GM18520 (cell line): ENCODE results near the gene TRAPPC2L.
"Not testable (repeated sequence)": the region's sequence is repeated elsewhere in the genome, so short reads cannot be mapped to it uniquely, and the experiment has no call there.

Source experiments
- ATAC-seq: cut with Tn5 transposase; IDR thresholded peaks from one replicate; pipeline ENCODE4 v1.9.1; 2021; ENCODE audit not compliant: unreplicated experiment

TRAPPC2L gene

GRCh38 chr16:88818575-88818874 lies 38.4 kb upstream of the TRAPPC2L start:
- ATAC-seq, result no peak

GRCh38 chr16:88819126-88819525 lies 37.8 kb upstream of the TRAPPC2L start:
- no peak for ATAC-seq

- no peak for ATAC-seq
Observed at GRCh38 chr16:88820385-88821025, 36.4 kb upstream of the TRAPPC2L start.

GRCh38 chr16:88821168-88821850 lies 35.6 kb upstream of the TRAPPC2L start:
- no peak for ATAC-seq

- no peak for ATAC-seq
Observed at GRCh38 chr16:88822281-88823040, 34.5 kb upstream of the TRAPPC2L start.

GRCh38 chr16:88823646-88824045 lies 33.3 kb upstream of the TRAPPC2L start:
- ATAC-seq, result not testable (repeated sequence)

GRCh38 chr16:88824256-88825077 lies 32.5 kb upstream of the TRAPPC2L start:
- ATAC-seq, result no peak

GRCh38 chr16:88825146-88825545 lies 31.8 kb upstream of the TRAPPC2L start:
- no peak for ATAC-seq

- ATAC-seq, result no peak
Observed at GRCh38 chr16:88826070-88826840, 30.7 kb upstream of the TRAPPC2L start.

- ATAC-seq, result no peak
Observed at GRCh38 chr16:88827727-88828126, 29.2 kb upstream of the TRAPPC2L start.

GRCh38 chr16:88828711-88829110 lies 28.2 kb upstream of the TRAPPC2L start:
- no peak for ATAC-seq

GRCh38 chr16:88830258-88830657 lies 26.7 kb upstream of the TRAPPC2L start:
- ATAC-seq, result no peak

GRCh38 chr16:88830783-88831182 lies 26.1 kb upstream of the TRAPPC2L start:
- ATAC-seq, result no peak

GRCh38 chr16:88831838-88832237 lies 25.1 kb upstream of the TRAPPC2L start:
- ATAC-seq, result no peak

GRCh38 chr16:88833086-88833485 lies 23.8 kb upstream of the TRAPPC2L start:
- ATAC-seq, result no peak

- no peak for ATAC-seq
Observed at GRCh38 chr16:88834670-88835069, 22.3 kb upstream of the TRAPPC2L start.

GRCh38 chr16:88835383-88835782 lies 21.5 kb upstream of the TRAPPC2L start:
- ATAC-seq, result no peak

GRCh38 chr16:88835818-88836217 lies 21.1 kb upstream of the TRAPPC2L start:
- ATAC-seq, result no peak

- no peak for ATAC-seq
Observed at GRCh38 chr16:88836791-88837190, 20.1 kb upstream of the TRAPPC2L start.

- ATAC-seq, result no peak
Observed at GRCh38 chr16:88837806-88838205, 19.1 kb upstream of the TRAPPC2L start.

GRCh38 chr16:88838566-88838965 lies 18.4 kb upstream of the TRAPPC2L start:
- ATAC-seq, result no peak
